Smooth muscle cell (in vitro differentiated cells): ENCODE data around the gene RXRA. TPM values are rescaled to one million over a fixed set of nuclear protein-coding genes. Genes with fewer than 3 reads are reported as not detected.

ENCODE experiments used
- DNase-seq: peaks from one replicate; lab custom pipeline; 2025; ENCODE audit not compliant: unreplicated experiment; lab: John Stamatoyannopoulos, UW
- H2AFZ ChIP-seq: fragments of 200-600 bp; sonication (generic); 2 replicates; pipeline ENCODE4 v1.6.0; 2016; ENCODE audit warnings: antibody characterized with exemption, low read depth, mild to moderate bottlenecking
- H3F3A ChIP-seq: fragments of 200-600 bp; sonication (generic); 2 replicates; pipeline ENCODE4 v1.6.0; 2017; ENCODE audit warnings: antibody characterized with exemption, low read depth
- H3K27ac ChIP-seq: fragments of 200-600 bp; sonication (generic); 2 replicates; pipeline ENCODE4 v1.5.1; 2016; ENCODE audit warnings: low read depth, mild to moderate bottlenecking
- H3K27me3 ChIP-seq: fragments of 200-600 bp; sonication (generic); 2 replicates; pipeline ENCODE4 v1.6.1; 2016; ENCODE audit warnings: low read depth, mild to moderate bottlenecking
- H3K36me3 ChIP-seq: fragments of 200-600 bp; sonication (generic); 2 replicates; pipeline ENCODE4 v1.5.1; 2016; ENCODE audit warnings: low read depth
- H3K4me1 ChIP-seq: fragments of 200-600 bp; sonication (generic); 2 replicates; pipeline ENCODE4 v1.5.1; 2016; ENCODE audit warnings: low read depth
- H3K4me2 ChIP-seq: fragments of 200-600 bp; sonication (generic); 2 replicates; pipeline ENCODE4 v1.6.0; 2016; ENCODE audit warnings: mild to moderate bottlenecking
- H3K4me3 ChIP-seq: fragments of 200-600 bp; sonication (generic); 2 replicates; pipeline ENCODE4 v1.5.1; 2016; ENCODE audit warnings: mild to moderate bottlenecking
- H3K79me2 ChIP-seq: fragments of 200-600 bp; sonication (generic); 2 replicates; pipeline ENCODE4 v1.6.0; 2016; ENCODE audit warnings: low read depth, mild to moderate bottlenecking
- H3K9ac ChIP-seq: fragments of 200-600 bp; sonication (generic); 2 replicates; pipeline ENCODE4 v1.6.0; 2016; ENCODE audit warnings: low read depth
- H3K9me3 ChIP-seq: fragments of 200-600 bp; sonication (generic); replicated peaks from 2 replicates; pipeline ENCODE4 v1.5.1; 2016; ENCODE audit warnings: low read depth
- H4K20me1 ChIP-seq: fragments of 200-600 bp; sonication (generic); 2 replicates; pipeline ENCODE4 v1.6.0; 2016; ENCODE audit warnings: low read depth
- CTCF ChIP-seq: fragments of 200-600 bp; sonication (generic); IDR thresholded peaks from 2 replicates; pipeline ENCODE4 v1.5.1; 2017; ENCODE audit warnings: borderline replicate concordance, mild to moderate bottlenecking, antibody characterized with exemption; ENCODE audit not compliant: insufficient read depth, poor library complexity, severe bottlenecking
- WGBS: methylation state at CpG from one replicate; pipeline ENCODE4 v1.1.7; 2016; ENCODE audit warnings: low lambda C conversion rate; 5-methylcytosine and 5-hydroxymethylcytosine counted together
- polyA plus RNA-seq: library from polyadenylated mRNA; unstranded; fragments of >200 nt; fragmentation: Nextera tagmentation; extraction: Ambion mirVana; gene quantifications from 2 replicates; pipeline ENCODE4 v1.2.1, GENCODE V29; 2016
- total RNA-seq: library from RNA; depleted of rRNA; stranded (reverse); fragments of >200 nt; gene quantifications from 2 replicates; pipeline ENCODE4 v1.2.3, GENCODE V29; 2014

The RXRA gene
- total and polyA plus RNA-seq, 2 experiments from 2014 or later: 8.9 to 23.1 TPM

GRCh38 chr9:134365791-134366222 lies 39.6 kb downstream of the RXRA start:
- no peaks in the 10 kb centered on the region for H3K36me3 ChIP-seq
- no peak for TF ChIP-seq CTCF
- peaks cover 12% of the 10 kb centered on the region for H3K4me1 ChIP-seq
- no peak overlapping the region for H3K27ac ChIP-seq
- H3K79me2 ChIP-seq: peaks cover 63% of the 10 kb centered on the region
- WGBS: 58% methylated on average over 14 of the region's 14 CpGs
- no peak overlapping the region for H3K4me3 ChIP-seq
- DNase-seq: no peak
- no peak overlapping the region for H3K9ac ChIP-seq
- H2AFZ ChIP-seq: no peak overlapping the region
- no peaks in the 10 kb centered on the region for H3K27me3 ChIP-seq
- peaks cover 95% of the 10 kb centered on the region for H4K20me1 ChIP-seq
- H3K4me2 ChIP-seq: no peak overlapping the region
- H3F3A ChIP-seq: no peaks in the 10 kb centered on the region
- H3K9me3 ChIP-seq: no peaks in the 10 kb centered on the region

- Histone ChIP-seq H3K27me3 (no peaks in the 10 kb centered on the region), H3K79me2 (peaks cover 63% of the 10 kb centered on the region), H3K9ac (no peak overlapping the region), H3F3A (no peaks in the 10 kb centered on the region), H3K4me3 (no peak overlapping the region), H3K9me3 (no peaks in the 10 kb centered on the region), H3K4me1 (peaks cover 12% of the 10 kb centered on the region), H2AFZ (no peak overlapping the region), H4K20me1 (peaks cover 95% of the 10 kb centered on the region), H3K27ac (no peak overlapping the region), H3K4me2 (no peak overlapping the region), H3K36me3 (no peaks in the 10 kb centered on the region)
- no peak for TF ChIP-seq CTCF
- DNase-seq: peak; percentile 22
- 62% methylated on average over 25 of the region's 25 CpGs for WGBS
Observed at GRCh38 chr9:134366223-134367031, 40.2 kb downstream of the RXRA start.

GRCh38 chr9:134367061-134367460 lies 40.8 kb downstream of the RXRA start:
- TF ChIP-seq CTCF: no peak
- no peak overlapping the region for H2AFZ ChIP-seq
- H3K9me3 ChIP-seq: no peaks in the 10 kb centered on the region
- no peak overlapping the region for H3K4me3 ChIP-seq
- no peaks in the 10 kb centered on the region for H3F3A ChIP-seq
- H4K20me1 ChIP-seq: peaks cover 95% of the 10 kb centered on the region
- peaks cover 12% of the 10 kb centered on the region for H3K4me1 ChIP-seq
- peaks cover 65% of the 10 kb centered on the region for H3K79me2 ChIP-seq
- no peak overlapping the region for H3K9ac ChIP-seq
- H3K27me3 ChIP-seq: no peaks in the 10 kb centered on the region
- no peak overlapping the region for H3K27ac ChIP-seq
- no peak for DNase-seq
- H3K4me2 ChIP-seq: no peak overlapping the region
- H3K36me3 ChIP-seq: no peaks in the 10 kb centered on the region
- WGBS: 88% methylated on average over 12 of the region's 12 CpGs
